GM19023 (cell line): ENCODE data around the gene CORO7.

Experiments used
- ATAC-seq: cut with Tn5 transposase; IDR thresholded peaks from one replicate; pipeline ENCODE4 v1.9.1; 2021; ENCODE audit warnings: mild to moderate bottlenecking, moderate library complexity; ENCODE audit not compliant: unreplicated experiment

Gene CORO7

GRCh38 chr16:4324492-4325252, 91.7 kb downstream of the CORO7 start:
- ATAC-seq = no peak

DNA sequence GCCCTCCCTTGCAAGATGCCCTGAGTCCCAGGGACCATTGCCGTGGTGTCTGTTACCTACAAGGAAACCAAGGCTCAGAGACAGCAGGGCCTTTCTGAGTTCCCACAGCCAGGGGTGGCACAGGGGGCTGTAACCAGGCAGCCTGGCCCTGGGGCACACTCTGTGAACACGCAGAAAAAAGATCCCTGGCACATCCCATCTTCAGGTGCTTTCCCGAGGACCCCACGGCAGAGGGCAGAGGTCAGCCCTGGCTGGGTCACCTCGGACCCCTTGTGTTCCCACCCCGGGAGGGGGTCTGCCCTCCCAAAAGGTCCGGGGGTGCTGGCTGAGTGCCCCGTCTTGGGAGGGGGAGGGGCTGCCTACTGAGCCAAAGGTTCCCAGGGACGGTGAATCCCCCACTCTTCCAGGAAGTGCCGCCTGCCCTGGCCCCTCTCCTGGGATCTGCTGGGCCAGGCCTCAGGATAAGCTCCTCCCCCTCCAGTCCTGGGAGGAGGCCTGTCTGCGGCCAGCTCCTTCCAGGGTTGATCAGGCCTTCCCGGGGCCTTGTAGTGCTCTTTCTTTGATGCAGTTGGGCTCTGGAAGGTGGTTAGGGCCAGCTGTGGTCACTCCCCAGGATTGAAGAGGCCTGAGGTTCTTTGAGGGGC, 92.4 kb downstream of the CORO7 start:
- ATAC-seq = no peak

DNA sequence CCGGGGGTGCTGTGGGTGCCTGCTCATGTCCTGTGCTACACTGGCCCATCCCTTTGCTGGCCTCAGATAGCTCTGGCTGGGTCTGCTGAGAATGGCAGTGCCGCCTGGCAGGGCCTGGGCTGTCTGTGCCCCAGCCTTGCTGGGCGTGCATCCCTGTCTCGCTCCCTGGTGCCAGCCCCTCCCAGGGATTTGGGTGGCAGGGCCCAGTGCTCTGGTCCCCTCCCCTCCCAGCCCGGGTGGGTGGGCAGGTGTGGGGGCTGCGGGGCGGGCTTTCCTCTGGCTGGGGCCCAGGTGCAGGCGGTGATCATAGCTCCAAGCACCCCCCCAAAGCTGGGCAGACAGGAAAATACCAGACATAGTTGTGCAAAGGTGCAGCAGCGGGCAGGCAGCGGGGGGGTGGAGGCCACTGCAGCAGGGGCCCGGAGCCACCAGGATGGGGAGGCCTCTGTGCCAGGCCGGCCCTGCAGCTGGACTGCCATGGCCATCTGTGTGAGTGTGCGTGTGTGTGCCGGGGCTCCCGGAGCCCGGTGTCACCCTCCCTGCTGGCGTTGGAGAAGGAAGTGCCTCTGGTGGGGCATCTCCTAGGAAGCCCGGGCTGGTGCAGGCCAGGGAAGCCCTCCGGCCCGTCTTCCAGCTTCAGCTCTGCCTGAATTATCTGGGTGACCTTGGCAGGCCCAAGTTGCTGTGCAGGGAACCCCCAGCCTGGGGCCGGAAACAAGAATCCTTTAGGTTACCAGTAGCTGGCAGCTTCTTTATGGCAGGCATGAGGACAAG, 93.1 kb downstream of the CORO7 start:
- no peak for ATAC-seq

- ATAC-seq = no peak
These were observed 94.0 kb downstream of the CORO7 start for GRCh38 chr16:4322121-4323052.

DNA sequence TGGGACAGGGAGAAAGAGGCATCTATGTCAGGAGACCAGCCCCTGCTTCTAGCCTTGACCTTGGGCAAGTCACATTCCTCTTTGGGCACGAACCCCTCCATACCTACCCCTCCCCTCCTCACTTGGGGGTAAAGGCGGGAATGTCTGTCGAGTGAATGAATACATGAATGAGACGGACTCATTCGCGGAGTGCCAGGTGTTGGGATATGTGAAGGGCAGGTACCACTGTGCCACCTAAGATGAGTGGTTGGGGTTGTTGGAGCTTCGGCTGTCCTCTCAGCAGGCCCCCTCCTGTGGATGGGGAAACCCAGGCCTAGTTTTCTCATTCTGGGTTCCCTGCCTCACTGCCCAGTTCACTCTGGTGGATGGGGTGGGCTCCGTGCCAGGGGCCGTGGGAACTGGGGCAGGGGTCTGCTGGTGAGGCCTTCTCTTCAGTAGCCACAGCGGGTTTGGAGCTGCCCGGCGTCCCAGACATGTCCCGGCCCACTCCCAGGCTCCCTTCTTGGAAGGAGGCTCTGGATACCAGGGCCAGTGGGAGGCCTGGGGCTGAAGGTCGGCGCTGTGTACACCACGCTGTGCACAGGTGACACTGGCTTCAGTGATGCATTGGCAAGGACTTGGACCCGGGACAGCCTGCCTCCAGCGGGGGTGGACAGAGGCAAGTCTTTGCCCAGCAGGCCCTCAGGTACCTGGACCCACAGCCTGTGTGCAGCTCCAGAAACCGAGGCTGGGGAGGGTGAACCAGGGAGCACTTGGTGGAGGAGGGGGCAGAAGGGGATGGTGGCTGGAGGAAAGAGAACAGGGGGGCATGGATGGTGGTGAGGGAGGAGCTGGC, 94.9 kb downstream of the CORO7 start:
- no peak for ATAC-seq

DNA sequence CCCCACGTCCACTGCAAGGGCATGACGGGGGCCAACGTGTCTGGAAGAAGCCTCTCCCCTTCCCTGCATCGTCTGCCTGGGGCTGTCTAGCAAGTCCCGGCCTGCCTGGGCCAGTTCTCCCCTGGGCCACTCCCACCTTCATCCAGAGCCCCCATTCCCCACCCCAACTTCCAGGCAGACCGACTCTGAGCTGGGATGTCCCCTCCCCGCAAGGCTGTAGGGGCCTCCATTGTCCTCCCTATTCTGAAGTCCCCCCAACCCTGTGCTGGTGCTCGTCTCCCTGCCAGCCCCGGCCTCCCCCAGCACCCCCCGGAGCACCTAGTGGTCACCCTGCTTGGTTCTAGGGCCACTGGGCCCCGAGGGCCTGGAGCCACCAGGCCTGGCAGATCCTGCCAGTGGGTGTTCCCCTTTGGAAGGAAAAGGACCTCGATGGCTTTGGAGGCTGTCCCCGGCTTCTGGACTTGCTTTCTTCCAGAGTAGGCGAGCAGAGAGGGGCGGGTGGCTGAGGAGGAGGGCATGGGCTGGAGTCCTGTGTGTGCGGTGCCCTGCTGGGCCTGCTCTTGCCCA, 95.7 kb downstream of the CORO7 start:
- ATAC-seq = no peak

GRCh38 chr16:4319454-4320421, 96.7 kb downstream of the CORO7 start:
- no peak for ATAC-seq

- no peak for ATAC-seq
These were observed 97.4 kb downstream of the CORO7 start for GRCh38 chr16:4318967-4319366.

DNA sequence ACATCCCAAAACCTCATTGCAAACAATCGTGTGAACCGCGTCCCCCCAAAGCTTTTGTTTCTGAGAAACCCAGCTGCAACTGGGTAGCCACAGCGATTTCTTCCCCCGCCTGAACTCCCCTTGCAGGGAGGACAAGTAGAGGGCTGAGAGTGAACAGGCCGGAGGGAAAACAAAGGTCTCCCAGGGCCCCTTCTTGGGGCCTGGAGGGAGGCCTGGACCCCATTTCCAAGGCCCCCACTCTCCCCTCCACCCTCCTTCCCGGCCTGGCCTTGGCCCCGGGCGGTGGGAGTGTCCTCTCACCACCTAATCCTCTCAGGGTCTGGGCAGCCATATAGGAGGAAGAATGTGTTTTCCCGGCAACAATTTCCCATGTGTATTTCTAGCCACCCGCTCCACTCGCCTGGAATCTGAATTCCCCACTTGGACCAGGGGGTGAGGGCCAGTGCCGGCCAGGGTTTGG, 97.9 kb downstream of the CORO7 start:
- ATAC-seq = no peak

DNA sequence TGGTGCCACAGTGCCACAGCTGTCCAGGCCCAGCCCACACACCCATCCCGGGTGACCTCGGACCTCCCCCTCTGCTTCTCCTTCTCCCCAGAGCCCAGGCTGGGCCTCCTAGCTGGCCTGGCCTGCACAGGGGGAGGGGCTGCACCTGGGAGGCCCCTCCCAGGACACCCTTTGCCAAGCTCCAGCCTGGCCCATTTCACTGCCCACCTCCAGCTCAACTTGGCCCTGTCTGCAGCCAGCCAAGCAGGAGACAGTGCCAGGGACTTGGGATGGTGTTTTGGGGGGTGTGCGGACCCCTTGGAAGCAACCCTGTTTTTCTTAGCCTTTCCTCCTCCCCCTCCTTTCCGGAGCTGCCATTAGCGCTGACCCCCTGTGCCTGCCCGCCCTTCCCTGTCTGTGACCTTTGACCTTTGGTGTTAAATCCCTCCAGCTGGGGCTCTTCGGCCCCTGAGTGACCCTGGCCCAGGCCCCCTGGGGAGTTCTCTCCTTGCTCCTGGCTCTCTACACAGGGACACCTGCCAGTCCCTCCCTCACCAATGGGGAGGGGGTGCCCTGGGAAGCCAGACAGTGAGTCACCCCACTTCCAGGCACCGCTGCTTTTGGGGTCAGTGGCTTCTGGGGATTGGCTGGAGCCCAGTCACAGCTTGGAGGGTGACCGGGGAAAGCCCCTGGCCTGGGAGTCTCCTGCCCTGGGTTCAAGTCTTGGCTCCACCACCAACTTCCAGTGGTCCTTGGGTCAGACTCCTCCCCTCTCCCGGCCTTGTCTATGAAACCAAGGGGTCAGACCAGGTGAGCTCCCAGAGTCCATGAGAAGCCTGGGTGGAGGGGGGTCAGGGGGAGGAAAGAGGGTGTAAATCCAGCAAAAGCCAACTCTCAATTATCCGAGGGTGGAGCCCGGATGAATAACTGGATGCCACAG, 98.6 kb downstream of the CORO7 start:
- ATAC-seq = no peak

DNA sequence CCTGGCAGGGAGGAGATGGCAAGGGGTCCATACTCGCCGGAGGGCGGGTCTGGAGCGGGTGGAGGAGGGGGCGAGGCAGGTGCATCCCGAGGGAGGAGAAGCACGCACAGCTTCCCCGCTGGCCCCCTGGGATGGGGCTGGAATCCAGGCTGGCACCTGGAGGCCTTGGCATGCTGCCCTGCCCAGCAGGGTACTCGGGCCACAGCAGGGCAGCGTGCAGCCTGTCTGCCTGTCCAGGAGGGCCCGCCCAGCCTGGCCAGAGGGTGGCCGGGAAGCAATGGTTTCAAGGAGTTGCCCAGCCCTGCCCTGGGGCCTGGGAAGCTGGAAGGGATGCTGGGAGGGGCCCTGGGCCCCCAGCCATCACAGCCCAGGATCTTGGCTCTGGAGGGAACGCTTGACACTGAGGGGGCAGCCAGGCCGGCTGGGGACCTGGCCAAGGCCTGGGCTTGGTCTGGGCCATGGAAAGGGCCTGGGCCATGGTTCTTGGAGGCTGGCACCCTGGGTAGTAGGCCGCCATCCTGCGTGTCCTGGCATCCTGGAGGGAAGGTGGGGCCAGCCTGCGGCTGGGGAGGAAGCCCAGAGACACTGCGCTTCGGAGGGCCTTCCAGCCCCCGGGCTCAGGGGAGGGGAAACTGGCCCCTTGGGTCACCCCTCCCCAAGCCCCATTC, 99.4 kb downstream of the CORO7 start:
- ATAC-seq = no peak

- ATAC-seq = no peak
These were observed 100.1 kb downstream of the CORO7 start for GRCh38 chr16:4316108-4316863.

DNA sequence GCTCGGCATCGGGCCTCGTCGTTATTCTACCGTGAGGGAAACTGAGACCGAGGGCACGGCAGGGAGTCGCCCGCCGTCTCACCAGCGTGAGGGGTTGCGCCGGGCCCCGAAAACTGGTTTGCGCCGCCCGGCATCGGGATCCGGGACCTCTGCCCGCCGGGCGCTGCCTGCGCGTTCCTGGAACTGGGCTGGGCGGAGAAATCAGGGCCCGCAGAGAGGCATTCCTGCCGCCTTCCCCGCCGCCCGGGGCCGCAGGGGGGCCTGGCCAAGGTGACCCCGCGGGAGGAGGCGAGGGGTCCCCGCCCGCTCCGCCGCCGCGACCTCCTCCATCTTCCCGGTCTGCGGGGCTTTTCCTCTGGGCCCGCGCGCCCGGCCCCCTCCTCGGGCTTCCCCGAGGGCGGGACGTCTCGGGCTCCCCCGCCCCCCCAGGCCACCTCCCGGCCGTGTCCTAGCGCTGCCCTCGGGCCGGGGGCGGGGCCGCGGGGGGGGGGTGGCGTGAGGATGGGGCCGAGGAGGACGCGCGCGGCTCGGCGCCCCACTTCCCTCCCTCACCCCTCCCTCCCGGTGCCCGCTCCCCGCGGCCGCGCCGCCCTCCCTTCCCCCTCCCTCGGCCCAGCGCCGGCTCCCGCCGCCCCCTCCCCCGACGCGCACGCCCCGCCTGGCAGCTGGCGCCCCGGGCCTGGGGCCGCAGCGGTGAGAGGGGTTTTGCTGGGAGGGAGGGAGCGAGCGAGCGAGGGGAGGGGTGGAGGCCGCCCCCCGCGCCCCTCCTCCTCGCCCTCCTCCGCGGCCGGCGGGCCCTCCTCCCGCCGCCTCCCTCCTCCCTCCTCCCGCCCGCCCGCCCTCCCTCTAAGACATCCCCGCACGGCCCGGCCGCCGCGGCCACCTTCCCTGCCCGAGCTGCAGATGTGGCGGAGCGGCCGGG, 100.9 kb downstream of the CORO7 start, which contains the start of gene GLIS2:
TSS of gene GLIS2 (plus strand) at position 882 of the 922 bp plus-strand sequence. CDS start 16,214 bp downstream, outside the sequence.
- ATAC-seq = no peak

DNA sequence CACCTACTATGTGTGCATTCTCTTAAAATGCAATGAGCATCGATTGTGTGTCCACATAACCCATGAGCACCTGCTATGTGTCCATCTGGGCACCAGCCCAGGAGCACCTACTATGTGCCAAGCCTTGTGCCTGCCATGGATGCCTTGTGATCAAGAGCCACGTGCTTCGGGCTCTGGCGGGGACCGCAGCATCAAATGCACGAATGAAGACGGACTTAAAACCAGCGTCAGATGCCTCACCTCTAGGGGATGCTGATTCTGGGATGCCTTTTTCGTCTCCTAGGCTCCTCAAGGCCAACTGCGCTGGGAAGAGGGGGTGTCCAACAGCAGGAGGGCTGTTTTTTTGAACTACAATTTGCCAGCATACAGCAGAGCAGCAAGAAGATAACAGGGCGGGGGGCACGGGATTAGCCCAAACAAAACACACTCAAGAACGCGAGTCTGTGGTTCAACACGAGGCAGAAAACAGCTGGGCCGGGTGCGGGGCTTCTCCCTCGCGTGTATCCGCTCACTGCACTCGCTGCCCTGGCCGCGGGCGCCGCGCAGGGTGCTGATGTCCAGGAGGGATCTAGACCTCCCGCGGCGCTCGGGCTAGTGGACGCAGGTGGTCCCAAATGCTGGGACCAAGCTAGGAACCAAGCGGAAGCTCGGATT, 101.7 kb downstream of the CORO7 start:
- no peak for ATAC-seq
